HepG2 (cell line): ENCODE measurements around the gene BLOC1S4. TPM values are rescaled to one million over a fixed set of nuclear protein-coding genes. Genes with fewer than 3 reads are reported as not detected.
A peak's percentile ranks its signal among the peaks of the same experiment; 100 is the strongest.

Experiments
- AKAP8 ChIP-seq: sonication (generic); formaldehyde crosslinking; IDR thresholded peaks from 2 replicates; pipeline ENCODE4 v1.5.1; 2020; ENCODE audit warnings: mild to moderate bottlenecking, missing genetic modification reagents
- GATAD1 ChIP-seq: IDR thresholded peaks from 2 replicates; pipeline ENCODE4 v1.6.1; 2016; ENCODE audit warnings: missing genetic modification reagents, missing compliant biosample characterization
- MAFK ChIP-seq, 2 experiments: IDR thresholded peaks in 1 of 2; conservative IDR thresholded peaks in 1 of 2; 2 replicates each; pipeline ENCODE4 v1.6.1; 2011; ENCODE audit warnings: improper control_type of control experiment in 2 of 2, low read length in 2 of 2
- POGZ ChIP-seq: sonication (generic); formaldehyde crosslinking; IDR thresholded peaks from 2 replicates; pipeline ENCODE4 v1.4.0; 2020; ENCODE audit warnings: mild to moderate bottlenecking, missing genetic modification reagents
- XBP1 ChIP-seq: sonication (generic); formaldehyde crosslinking; IDR thresholded peaks from 2 replicates; pipeline ENCODE4 v1.5.0; 2020; ENCODE audit warnings: missing genetic modification reagents
- ZNF3 ChIP-seq: IDR thresholded peaks from 2 replicates; pipeline ENCODE4 v1.7.0; 2017; ENCODE audit warnings: inconsistent platforms
- ZNF550 ChIP-seq: sonication (generic); formaldehyde crosslinking; IDR thresholded peaks from 2 replicates; pipeline ENCODE4 v1.4.0; 2020; ENCODE audit warnings: mild to moderate bottlenecking, missing genetic modification reagents, borderline replicate concordance
- ZNF557 ChIP-seq: sonication (generic); formaldehyde crosslinking; IDR thresholded peaks from 2 replicates; pipeline ENCODE4 v1.4.0; 2020; ENCODE audit warnings: missing genetic modification reagents
- ZNF572 ChIP-seq: sonication (generic); formaldehyde crosslinking; IDR thresholded peaks from 2 replicates; pipeline ENCODE4 v1.5.1; 2020; ENCODE audit warnings: mild to moderate bottlenecking, missing genetic modification reagents
- polyA plus RNA-seq, 8 experiments: library from polyadenylated mRNA; depleted of rRNA in 3 of 8; stranded (reverse) in 7 of 8; unstranded in 1 of 8; fragments of >200 nt; fragmentation: Illumina TruSeq in 4 of 8; extraction: Trizol in 4 of 8; gene quantifications; 2 replicates each; pipeline versions ENCODE4 v1.2.1 to v1.2.3, GENCODE V29; 2011 to 2016; ENCODE audit warnings: low read depth in 4 of 8, missing spikeins in 1 of 8, mixed read lengths in 1 of 8; ENCODE audit not compliant: insufficient read depth in 1 of 8
- total RNA-seq, 5 experiments: library from RNA; depleted of rRNA; stranded (reverse); fragments of >200 nt; fragmentation: Illumina TruSeq; extraction: Trizol; gene quantifications; 2 replicates each; pipeline ENCODE4 v1.2.3, GENCODE V29; 2016; ENCODE audit warnings: low read depth in 1 of 5
- TF ChIP-seq, protein P1 (sequence below): sonication (generic); formaldehyde crosslinking; IDR thresholded peaks from 2 replicates; pipeline ENCODE4 v1.5.0; 2020; ENCODE audit warnings: missing genetic modification reagents
- TF ChIP-seq, protein P2 (sequence below): sonication (generic); formaldehyde crosslinking; IDR thresholded peaks from 2 replicates; pipeline ENCODE4 v1.9.0; 2022; ENCODE audit warnings: low read depth, missing genetic modification reagents
- TF ChIP-seq, protein P3 (sequence below): sonication (generic); formaldehyde crosslinking; IDR thresholded peaks from 2 replicates; pipeline ENCODE4 v1.4.0; 2020; ENCODE audit warnings: mild to moderate bottlenecking, missing genetic modification reagents
- TF ChIP-seq, protein P4 (sequence below): sonication (generic); formaldehyde crosslinking; IDR thresholded peaks from 2 replicates; pipeline ENCODE4 v1.5.0; 2020; ENCODE audit warnings: mild to moderate bottlenecking, missing genetic modification reagents, borderline replicate concordance

Gene BLOC1S4
- total and polyA plus RNA-seq, 2 of the 13 experiments (the other 11 are each of a cell fraction or from before 2014, with no cell fraction given), result 15.5 to 20.9 TPM

DNA sequence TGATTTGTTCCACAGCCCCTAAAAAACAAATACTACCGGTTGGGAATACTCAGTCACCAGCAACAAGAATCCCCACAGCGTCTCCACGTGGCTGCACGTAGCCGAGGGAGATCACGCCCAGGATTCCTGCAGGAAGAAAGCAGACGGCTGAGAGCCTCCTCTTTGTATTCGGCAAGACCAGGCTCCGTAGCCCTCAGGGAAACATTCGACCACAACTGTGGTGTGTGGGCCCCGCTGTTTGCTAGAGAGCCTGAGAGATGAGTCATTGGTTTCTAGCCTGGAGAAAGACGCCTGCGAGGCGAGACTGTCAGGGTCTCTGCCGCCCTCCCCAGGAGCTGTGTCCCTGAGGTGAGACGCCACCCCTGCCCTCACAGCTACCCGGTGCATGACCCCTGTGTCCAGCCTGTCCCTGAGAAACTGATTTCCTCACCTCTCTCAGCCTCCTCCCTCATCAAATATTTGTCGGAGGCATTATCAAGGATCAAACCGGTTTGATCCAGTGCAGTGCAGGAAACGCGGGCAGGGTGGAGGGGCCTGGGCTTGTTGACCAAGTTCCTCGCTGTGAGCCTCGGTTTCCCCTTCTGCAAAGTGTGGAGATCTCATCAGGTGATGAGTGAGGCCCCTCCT is 27.0 kb upstream of the BLOC1S4 start (continued):
- TF ChIP-seq GATAD1 (no peak), POGZ (0 out of 2 replicates have a peak, but pooled peaks have one; percentile 11), MAFK (conservative IDR thresholded peaks at IDR 0.05 in 1 of 2, IDR thresholded peaks at IDR 0.05 in 1 of 2; ENCODE audit: low read length in 2 of 2) (no peak), ZNF572 (CRISPR knock-in tag) (no peak), XBP1 (no peak), ZNF557 (CRISPR knock-in tag) (no peak; the same call in 1 of the 2 replicates), ZNF3 (CRISPR knock-in tag) (no peak), AKAP8 (CRISPR knock-in tag) (no peak), ZNF550 (CRISPR knock-in tag) (no peak)
- TF ChIP-seq, protein P1, sequence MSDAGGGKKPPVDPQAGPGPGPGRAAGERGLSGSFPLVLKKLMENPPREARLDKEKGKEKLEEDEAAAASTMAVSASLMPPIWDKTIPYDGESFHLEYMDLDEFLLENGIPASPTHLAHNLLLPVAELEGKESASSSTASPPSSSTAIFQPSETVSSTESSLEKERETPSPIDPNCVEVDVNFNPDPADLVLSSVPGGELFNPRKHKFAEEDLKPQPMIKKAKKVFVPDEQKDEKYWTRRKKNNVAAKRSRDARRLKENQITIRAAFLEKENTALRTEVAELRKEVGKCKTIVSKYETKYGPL (CRISPR knock-in tag), result 0 out of 2 replicates have a peak, but pooled peaks have one; percentile 41
- TF ChIP-seq, protein P2, sequence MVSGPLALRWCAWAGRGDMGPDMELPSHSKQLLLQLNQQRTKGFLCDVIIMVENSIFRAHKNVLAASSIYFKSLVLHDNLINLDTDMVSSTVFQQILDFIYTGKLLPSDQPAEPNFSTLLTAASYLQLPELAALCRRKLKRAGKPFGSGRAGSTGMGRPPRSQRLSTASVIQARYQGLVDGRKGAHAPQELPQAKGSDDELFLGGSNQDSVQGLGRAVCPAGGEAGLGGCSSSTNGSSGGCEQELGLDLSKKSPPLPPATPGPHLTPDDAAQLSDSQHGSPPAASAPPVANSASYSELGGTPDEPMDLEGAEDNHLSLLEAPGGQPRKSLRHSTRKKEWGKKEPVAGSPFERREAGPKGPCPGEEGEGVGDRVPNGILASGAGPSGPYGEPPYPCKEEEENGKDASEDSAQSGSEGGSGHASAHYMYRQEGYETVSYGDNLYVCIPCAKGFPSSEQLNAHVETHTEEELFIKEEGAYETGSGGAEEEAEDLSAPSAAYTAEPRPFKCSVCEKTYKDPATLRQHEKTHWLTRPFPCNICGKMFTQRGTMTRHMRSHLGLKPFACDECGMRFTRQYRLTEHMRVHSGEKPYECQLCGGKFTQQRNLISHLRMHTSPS (CRISPR knock-in tag), result no peak
- TF ChIP-seq, protein P3, sequence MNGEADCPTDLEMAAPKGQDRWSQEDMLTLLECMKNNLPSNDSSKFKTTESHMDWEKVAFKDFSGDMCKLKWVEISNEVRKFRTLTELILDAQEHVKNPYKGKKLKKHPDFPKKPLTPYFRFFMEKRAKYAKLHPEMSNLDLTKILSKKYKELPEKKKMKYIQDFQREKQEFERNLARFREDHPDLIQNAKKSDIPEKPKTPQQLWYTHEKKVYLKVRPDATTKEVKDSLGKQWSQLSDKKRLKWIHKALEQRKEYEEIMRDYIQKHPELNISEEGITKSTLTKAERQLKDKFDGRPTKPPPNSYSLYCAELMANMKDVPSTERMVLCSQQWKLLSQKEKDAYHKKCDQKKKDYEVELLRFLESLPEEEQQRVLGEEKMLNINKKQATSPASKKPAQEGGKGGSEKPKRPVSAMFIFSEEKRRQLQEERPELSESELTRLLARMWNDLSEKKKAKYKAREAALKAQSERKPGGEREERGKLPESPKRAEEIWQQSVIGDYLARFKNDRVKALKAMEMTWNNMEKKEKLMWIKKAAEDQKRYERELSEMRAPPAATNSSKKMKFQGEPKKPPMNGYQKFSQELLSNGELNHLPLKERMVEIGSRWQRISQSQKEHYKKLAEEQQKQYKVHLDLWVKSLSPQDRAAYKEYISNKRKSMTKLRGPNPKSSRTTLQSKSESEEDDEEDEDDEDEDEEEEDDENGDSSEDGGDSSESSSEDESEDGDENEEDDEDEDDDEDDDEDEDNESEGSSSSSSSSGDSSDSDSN (CRISPR knock-in tag), result peak; percentile 62
- TF ChIP-seq, protein P4, sequence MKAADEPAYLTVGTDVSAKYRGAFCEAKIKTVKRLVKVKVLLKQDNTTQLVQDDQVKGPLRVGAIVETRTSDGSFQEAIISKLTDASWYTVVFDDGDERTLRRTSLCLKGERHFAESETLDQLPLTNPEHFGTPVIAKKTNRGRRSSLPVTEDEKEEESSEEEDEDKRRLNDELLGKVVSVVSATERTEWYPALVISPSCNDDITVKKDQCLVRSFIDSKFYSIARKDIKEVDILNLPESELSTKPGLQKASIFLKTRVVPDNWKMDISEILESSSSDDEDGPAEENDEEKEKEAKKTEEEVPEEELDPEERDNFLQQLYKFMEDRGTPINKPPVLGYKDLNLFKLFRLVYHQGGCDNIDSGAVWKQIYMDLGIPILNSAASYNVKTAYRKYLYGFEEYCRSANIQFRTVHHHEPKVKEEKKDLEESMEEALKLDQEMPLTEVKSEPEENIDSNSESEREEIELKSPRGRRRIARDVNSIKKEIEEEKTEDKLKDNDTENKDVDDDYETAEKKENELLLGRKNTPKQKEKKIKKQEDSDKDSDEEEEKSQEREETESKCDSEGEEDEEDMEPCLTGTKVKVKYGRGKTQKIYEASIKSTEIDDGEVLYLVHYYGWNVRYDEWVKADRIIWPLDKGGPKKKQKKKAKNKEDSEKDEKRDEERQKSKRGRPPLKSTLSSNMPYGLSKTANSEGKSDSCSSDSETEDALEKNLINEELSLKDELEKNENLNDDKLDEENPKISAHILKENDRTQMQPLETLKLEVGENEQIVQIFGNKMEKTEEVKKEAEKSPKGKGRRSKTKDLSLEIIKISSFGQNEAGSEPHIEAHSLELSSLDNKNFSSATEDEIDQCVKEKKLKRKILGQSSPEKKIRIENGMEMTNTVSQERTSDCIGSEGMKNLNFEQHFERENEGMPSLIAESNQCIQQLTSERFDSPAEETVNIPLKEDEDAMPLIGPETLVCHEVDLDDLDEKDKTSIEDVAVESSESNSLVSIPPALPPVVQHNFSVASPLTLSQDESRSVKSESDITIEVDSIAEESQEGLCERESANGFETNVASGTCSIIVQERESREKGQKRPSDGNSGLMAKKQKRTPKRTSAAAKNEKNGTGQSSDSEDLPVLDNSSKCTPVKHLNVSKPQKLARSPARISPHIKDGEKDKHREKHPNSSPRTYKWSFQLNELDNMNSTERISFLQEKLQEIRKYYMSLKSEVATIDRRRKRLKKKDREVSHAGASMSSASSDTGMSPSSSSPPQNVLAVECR (CRISPR knock-in tag), result no peak; the same call in 1 of the 2 replicates
